ENCODE data around the gene LRP1B.
"Not testable (repeated sequence)": the region's sequence is repeated elsewhere in the genome, so short reads cannot be mapped to it uniquely, and the experiment has no call there.

LRP1B gene

DNA sequence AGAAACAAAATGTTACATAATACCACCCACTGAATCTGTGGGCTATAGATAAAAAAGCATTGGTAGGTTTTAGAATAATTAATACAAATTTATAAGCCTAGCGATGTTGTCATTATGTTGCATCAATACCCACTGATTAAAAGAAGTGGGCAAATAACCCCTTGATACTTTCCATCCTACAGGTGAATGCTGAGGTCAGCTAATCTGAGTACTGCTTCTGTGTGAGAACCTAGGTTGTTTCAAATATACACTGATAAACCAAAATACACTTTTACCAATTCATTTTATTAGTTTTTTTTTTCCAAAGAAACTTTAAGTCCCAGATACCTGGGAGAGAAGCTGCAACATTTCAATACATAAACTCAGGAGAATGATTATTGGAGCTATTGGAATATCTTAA is 948.6 kb downstream of the LRP1B start:
- DNase-seq (ENCODE audit: low read depth in 2 of 3, low spot score in 1 of 3): no peak

GRCh38 chr2:141169117-141169516 is 961.7 kb downstream of the LRP1B start:
- DNase-seq (ENCODE audit: low read depth in 2 of 3, low spot score in 1 of 3): not testable (repeated sequence)

DNA sequence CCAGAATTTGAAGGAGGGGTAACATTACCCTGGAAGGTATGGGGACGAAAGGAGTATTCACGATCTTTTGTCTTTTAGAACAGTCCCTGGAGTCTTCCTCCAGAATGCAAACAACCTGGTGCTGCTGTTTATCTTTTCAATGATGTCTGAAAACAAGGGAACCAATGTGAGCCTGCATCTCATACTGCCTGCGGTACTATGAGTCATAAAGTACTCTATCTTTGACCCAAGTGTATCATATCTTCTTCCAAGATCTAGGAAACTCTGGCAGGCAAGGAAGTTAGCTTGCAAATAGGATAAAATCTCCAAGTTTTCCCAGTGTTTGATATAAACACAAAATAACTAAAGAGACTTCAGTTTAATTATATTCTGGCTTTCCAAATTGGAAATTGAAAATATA is 968.5 kb downstream of the LRP1B start:
- no peak for DNase-seq (ENCODE audit: low read depth in 2 of 3, low spot score in 1 of 3)

GRCh38 chr2:141151611-141152286 is 979.1 kb downstream of the LRP1B start:
- no peak for DNase-seq (ENCODE audit: low read depth in 2 of 3, low spot score in 1 of 3)

DNA sequence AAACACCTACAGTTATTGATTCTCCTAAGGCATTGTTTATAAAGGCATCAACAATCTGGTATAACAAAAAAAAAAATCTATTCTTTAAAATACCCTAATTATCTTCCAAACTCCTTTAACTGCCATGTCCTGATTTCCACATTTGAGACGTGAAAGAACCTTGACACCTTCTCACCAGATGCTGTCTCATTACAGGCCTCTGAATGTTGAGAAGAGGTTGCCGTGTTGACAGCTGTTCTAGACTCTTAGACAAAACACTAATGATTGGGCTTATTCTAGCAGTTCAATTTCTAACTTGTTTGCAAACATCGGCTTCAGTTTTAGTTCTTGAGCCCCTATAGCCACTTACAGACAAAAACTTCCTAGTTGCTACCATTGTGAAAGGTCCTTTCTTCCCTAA is 988.8 kb downstream of the LRP1B start:
- DNase-seq (ENCODE audit: low read depth in 2 of 3, low spot score in 1 of 3): no peak

DNA sequence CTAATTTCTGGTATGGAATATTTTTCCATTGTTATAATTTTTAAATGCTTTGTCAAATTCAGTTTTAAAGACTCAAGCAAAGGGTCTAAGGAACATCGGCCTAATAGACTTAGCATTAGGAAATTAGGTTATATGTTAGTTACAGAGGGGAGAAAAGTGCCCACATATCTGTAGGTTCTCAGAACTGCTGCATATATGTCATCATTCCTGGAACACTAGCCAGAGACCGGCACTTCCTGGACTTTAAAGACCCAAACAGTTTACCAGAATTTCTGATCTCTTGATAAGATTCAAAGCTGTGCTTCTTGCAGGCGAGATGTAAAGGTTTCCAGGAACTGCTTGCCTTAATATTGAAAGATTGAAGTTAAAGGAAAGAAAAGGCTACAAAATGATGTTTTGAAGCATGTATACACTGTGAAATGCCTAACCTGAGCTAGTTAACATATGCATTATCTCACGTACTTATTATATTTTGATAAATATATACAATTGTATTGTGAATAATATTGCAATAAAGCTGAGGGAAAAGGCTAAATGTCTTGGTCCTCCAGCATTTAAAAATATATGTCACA is 993.6 kb downstream of the LRP1B start:
- no peak for DNase-seq (ENCODE audit: low read depth in 2 of 3, low spot score in 1 of 3)

DNA sequence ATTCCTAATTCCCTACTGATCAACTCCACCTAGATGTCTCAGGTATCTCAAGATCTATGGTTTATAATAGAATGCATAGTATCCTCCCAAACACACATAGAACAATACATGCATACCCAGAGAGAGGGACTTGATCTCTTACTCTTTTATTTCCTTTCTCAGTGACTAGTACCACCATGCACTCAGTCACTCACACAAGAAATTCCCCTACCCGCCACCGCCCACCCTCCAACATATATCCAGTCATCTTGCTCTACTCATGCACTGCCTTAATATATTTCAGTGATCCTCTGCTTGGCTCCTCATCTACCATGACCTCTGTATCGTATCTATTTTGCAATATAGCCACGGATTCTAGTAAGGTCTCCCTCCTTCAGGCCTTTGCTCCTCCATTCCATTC is 996.9 kb downstream of the LRP1B start:
- DNase-seq (ENCODE audit: low read depth in 2 of 3, low spot score in 1 of 3): no peak

GRCh38 chr2:141125432-141125831 is 1005.4 kb downstream of the LRP1B start:
- DNase-seq (ENCODE audit: low read depth in 2 of 3, low spot score in 1 of 3): no peak

DNA sequence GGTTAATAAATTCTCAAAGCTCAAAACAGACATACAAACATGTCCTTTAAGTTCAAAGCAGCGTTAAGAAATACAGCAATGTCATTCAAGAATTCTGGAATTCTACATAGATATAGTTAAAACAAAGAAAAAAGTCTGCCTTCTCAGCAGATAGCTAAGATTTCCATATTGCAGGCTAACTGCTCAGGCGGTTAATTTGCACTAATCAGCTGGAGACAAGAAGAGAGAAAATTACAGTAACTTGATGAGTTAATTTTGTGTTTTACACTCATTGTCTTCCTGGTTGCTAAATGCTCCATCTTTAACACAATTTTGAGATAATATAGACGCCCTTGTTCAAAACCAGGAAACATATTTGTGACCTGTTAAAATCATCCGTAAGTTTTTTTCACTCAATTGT is 1012.0 kb downstream of the LRP1B start:
- DNase-seq (ENCODE audit: low read depth in 2 of 3, low spot score in 1 of 3): no peak

DNA sequence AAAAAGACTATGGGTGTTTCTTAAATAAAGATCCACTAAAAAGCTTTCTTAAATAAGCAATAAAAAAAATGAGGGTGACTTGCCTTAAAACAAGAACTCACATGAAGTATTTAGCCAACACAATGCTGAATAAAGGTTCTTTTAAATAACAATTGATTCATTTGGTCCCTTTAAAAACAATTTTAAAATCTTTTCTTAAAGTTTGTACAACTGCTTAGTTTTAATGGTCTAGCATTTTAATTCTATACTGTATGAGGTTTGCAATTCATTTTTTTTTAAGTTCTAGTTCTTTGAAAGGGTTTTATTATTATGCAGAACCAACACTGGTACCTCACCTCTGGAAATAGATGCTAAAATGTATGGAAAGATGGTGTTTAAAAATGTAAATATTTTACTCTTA is 1017.5 kb downstream of the LRP1B start:
- no peak for DNase-seq (ENCODE audit: low read depth in 2 of 3, low spot score in 1 of 3)

DNA sequence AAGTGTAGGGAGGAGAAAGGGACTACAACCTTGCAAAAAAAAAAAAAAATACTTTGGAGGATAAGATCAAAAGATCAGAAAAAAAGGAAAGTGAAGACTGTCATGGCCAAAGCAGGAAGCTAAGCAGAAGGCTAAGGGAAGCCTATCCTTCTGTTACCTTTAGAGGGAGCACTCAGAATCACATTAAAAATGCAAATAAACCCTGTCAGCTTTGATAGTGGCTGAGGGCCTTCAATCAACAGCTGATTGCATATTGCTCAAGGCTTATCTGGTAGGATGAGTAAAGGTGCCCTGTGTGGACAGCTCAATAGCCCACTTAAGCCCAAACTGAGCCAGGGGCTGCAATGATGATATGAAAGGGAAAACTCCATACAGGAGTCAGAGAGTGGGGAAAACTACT is 1021.2 kb downstream of the LRP1B start:
- no peak for DNase-seq (ENCODE audit: low read depth in 2 of 3, low spot score in 1 of 3)

GRCh38 chr2:141105763-141106162 is 1025.1 kb downstream of the LRP1B start:
- DNase-seq (ENCODE audit: low read depth in 2 of 3, low spot score in 1 of 3): no peak

- no peak for DNase-seq (ENCODE audit: low read depth in 2 of 3, low spot score in 1 of 3)
These were observed 1027.6 kb downstream of the LRP1B start for GRCh38 chr2:141103216-141103615.

- no peak for DNase-seq (ENCODE audit: low read depth in 2 of 3, low spot score in 1 of 3)
These were observed 1051.6 kb downstream of the LRP1B start for GRCh38 chr2:141079231-141079630.

GRCh38 chr2:141075753-141076152 is 1055.1 kb downstream of the LRP1B start:
- no peak for DNase-seq (ENCODE audit: low read depth in 2 of 3, low spot score in 1 of 3)

DNA sequence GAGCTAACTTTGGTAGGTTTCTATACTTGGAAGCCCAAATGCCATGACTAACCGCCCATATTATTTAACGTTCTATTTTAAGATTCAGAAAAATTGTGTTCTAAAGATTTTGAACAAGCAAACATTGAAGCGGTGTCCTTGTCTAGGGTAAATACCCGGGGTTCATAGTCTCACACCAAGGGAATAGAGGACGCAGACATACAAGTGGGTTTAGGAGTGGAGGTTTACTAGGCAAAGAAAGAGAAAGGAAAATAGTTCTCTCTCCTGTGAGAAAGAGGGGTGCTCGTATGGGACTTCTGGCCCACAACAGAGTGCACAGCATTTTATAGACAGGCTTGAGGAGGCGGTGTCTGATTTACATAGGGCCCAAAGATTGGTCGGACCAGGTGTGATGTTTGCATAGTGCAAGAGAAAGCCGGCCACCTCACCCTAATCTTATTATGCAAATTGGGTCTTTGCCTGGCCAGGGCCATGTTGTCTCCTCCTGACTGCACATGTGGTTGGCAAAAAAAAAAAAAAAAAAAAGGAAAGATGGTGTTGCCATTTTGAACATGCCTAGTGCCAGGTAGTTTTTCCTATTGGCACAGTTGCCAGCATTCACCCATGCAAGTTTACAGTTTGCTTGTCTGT is 1062.6 kb downstream of the LRP1B start:
- DNase-seq (ENCODE audit: low read depth in 2 of 3, low spot score in 1 of 3): no peak

GRCh38 chr2:141065042-141065441 is 1065.8 kb downstream of the LRP1B start:
- no peak for DNase-seq (ENCODE audit: low read depth in 2 of 3, low spot score in 1 of 3)

DNA sequence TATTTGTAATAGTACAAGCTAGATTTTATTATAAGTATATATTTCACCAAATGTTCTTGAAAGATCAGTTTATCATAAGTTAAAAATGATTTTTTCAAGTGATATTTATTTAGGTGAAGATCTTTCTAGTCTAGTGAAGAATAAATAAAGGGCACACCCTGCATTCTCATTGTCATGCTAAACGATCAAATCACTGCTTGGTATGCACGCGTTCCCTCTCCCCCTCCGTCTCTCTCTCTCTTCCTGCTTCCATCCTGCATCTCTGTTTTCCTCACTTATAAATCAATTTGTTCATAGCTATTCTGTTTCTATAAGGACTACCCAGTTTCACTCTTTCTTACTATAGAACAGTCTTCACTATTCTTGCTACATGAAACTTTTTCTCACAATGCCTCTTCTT is 1067.4 kb downstream of the LRP1B start:
- no peak for DNase-seq (ENCODE audit: low read depth in 2 of 3, low spot score in 1 of 3)

- no peak for DNase-seq (ENCODE audit: low read depth in 2 of 3, low spot score in 1 of 3)
These were observed 1068.4 kb downstream of the LRP1B start for GRCh38 chr2:141062443-141062842.

- DNase-seq (ENCODE audit: low read depth in 2 of 3, low spot score in 1 of 3): no peak
These were observed 1068.8 kb downstream of the LRP1B start for GRCh38 chr2:141062031-141062430.

- no peak for DNase-seq (ENCODE audit: low read depth in 2 of 3, low spot score in 1 of 3)
These were observed 1072.3 kb downstream of the LRP1B start for GRCh38 chr2:141058556-141058955.

DNA sequence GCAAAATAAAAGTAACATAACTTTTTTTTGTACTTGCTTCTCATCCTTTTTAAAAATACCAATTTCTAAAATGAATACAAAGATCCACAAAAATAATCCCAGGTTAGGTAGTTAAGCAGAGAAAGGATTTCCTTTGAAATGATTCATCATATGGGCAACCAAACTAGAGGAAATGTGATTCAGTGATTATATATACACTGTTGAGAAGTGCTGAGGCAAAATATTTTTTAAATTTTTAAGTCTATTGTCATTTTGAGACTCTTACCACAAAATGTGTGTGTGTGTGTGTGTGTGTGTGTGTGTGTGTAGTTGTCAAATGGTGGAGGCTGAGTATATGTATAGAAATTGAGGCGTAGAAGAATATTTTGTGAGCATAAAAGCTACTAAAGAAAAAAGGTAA is 1075.3 kb downstream of the LRP1B start:
- no peak for DNase-seq (ENCODE audit: low read depth in 2 of 3, low spot score in 1 of 3)

DNA sequence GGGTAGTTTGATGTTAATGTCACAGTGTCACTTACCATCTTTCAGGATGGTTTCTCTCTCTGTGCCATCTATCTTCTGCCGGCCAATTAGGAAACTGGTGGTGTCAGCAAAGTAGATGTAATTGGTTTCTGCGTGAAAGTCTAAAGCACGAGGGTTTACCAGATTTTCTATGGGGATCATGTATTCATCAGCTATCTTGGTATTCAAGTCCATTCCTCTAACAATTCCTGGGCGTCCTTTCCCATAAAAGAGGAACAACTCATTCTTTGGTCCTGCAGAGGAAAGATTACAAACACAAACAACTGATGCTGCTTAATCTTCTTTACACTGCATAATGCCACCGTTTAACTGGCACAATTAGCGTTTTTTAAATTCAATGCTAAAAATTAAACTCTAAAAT is 1081.9 kb downstream of the LRP1B start:
- no peak for DNase-seq (ENCODE audit: low read depth in 2 of 3, low spot score in 1 of 3)

All from stimulated activated CD4-positive, alpha-beta T cell treated with anti-CD3 and anti-CD28 coated beads, Interleukin-12 subunit alpha, Interleukin-12 subunit beta, amount 100 ng/mL, for 48 hours (primary cell).